SK-N-MC (cell line): Measurements from ENCODE around the gene ZNF385B.

Experiments used
- EZH2 ChIP-seq: fragments of 200-600 bp; sonication (generic); IDR thresholded peaks from one replicate; pipeline ENCODE4 v1.6.1; 2017; ENCODE audit warnings: antibody characterized with exemption
- FOXP2 ChIP-seq: optimal IDR thresholded peaks from 2 replicates; pipeline ENCODE3; 2011; ENCODE audit warnings: mild to moderate bottlenecking, moderate library complexity; ENCODE audit not compliant: insufficient read depth; ENCODE audit errors: extremely low read length, control extremely low read depth
- POLR2AphosphoS5 ChIP-seq: IDR thresholded peaks from 2 replicates; pipeline ENCODE4 v1.6.1; 2012; ENCODE audit warnings: mild to moderate bottlenecking, low read depth, low read length, borderline replicate concordance

GRCh38 chr2:179859523-179859922 is 1.9 kb downstream of the ZNF385B start:
- no peak for TF ChIP-seq POLR2AphosphoS5
- no peak for TF ChIP-seq EZH2
- no peak for TF ChIP-seq FOXP2
